Activated naive CD8-positive, alpha-beta T cell treated with anti-CD3 and anti-CD28 coated beads, Interleukin-2, amount 50 U/mL, for 16 hours (primary cell): Measurements from ENCODE around the gene CTSC.
"Not testable (repeated sequence)": the region's sequence is repeated elsewhere in the genome, so short reads cannot be mapped to it uniquely, and the experiment has no call there.

Experiments
- DNase-seq: peaks from one replicate; pipeline ENCODE4 v3.0.0-alpha.2; 2020; ENCODE audit warnings: low read depth, low spot score

CTSC gene

GRCh38 chr11:88282747-88283515 lies 54.6 kb downstream of the CTSC start:
- DNase-seq: no peak

- no peak for DNase-seq
Observed at GRCh38 chr11:88281317-88281712, 56.2 kb downstream of the CTSC start.

DNA sequence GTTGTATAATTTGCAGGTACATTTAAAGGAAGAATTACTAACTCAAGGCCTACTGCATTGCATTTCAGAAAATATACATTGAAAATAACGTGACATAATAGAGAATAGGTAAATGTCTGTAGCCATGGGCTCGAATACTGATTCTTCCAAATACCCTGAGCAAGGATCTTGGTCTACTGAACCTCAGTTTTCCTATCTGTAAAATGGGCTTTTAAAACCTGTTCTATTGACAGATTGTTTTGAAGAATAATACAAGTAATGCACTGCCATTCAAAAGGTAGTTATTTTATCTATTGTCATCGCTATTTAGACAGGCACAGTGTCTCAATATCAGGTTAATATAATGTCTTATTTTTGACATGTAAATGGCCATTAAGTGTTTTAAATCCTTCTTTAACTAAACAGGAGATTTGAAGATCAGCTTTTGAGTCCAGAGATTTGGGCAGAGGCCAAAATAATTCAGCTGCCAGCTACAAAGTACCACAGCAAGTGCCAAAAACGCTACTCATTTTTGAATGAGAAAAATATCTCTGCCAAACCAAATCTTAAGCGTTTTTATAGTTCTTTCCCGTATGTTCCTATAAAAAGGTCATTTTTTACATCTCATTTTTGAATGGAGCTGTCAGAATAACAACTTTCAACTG lies 56.7 kb downstream of the CTSC start:
- no peak for DNase-seq

DNA sequence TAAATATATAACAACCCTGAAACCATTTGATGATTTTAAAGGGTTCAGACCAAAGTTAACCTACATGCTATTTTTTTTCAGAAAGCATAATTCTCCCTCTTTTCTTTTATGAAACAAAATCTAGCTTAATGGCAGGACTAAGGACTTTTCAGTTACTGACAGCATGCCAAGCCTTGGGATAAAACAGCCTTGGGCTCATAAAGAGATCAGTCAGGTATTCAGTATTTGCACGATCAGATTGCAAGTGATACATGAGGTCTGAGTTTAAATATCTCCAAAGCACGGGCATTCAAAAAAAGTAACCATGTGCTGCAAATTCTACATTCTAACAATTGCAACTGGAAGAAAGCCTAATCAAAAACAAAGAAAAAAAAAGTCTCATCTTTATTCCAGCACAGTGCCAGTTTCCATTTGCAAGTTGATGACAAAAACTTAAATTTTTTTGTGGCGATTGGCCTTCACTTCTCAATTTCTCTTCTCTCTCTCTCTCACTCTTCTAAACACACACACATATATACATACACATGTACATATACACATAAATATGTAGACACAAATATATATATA lies 60.1 kb downstream of the CTSC start:
- DNase-seq: no peak

- DNase-seq: no peak
Observed at GRCh38 chr11:88275636-88276035, 61.9 kb downstream of the CTSC start.

DNA sequence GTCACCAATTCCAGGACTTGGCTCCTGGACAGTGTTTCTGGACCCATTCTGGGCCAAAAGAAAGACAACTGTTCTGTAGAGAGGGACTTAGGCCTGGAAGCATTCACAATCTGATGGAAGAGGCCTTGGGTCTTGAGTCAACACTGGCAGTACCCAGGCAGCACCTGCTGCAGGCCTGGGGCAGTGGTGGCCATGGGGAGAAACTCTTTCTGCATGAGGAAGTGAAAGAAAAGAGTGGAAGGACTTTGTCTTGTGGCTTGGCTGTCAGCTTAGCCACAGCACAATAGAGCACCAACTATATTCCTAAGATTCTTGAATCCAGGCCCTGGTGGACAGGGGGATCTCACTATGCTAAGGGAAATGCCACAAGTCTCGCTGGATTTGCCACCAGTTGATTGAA lies 70.6 kb downstream of the CTSC start:
- DNase-seq: no peak

GRCh38 chr11:88266157-88266556 lies 71.4 kb downstream of the CTSC start:
- no peak for DNase-seq

- DNase-seq: no peak
Observed at GRCh38 chr11:88259431-88259830, 78.1 kb downstream of the CTSC start.

- DNase-seq: no peak
Observed at GRCh38 chr11:88252208-88252607, 85.3 kb downstream of the CTSC start.

DNA sequence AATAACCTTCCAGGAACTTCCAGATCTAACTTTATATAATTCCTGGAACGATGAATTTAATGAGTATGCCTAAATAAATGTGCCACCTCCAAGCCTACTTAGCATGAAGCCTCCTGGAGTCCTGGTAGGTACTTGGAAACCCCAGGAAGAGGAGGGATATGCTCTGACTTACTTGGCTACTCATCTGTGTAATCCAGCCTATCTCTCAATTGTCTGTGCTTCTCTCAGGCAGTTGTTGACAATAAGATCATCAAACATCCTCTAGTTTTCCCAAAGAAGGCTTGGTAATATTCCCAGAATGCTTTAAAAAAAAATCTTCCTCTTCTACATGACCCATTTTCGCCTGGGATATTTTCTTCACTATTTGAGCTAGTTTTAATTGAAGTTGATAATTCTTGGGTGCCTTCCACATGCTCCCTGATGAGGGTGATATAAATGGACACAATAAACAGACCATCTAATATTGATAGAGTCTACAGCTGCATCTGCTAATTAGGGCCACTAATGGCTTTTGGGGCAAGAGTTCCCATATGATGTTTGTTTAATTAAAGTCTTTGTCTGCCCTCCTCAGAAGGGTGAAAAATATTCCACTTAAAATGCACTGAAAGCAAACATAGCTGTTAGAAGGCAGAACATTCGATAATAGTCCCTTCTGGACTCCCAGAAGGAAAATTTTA lies 86.8 kb downstream of the CTSC start:
- DNase-seq: no peak

DNA sequence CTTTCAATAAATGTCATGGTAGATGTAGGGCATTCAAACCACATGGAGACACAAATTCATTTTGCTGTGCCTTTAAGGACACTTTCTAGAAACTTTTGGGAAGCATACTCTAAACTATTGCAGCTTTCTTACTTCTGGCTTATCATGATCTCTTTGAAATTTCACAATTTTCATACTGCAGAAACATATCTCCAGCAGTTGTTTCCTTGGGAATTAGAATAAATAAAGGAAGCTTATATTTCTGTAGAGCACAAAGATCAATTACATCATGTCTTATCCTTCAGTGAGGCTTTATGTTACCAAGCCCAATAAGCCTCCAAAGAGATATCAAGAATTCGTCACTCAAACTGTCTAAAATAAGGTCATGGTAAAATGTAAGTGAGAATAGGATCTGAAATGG lies 87.8 kb downstream of the CTSC start:
- no peak for DNase-seq

DNA sequence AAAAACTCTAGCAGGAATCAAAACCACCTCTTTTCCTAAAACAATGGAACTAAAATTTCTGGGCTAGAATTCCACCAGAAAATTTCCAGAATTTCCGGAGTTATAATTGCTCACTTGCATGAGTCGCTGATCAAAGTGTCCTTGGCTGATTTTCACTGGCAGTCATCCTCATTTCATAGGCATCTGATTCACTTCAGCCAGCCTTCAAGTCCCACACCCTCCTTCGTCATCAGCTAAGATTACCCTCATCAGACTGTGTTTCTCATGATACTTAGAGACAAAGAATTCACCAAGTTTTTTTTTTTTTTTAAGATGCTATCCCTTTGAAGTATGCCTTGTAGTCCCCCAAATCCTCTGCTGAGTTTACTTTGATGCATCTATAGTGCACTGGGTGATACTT lies 90.8 kb downstream of the CTSC start:
- no peak for DNase-seq

- DNase-seq: not testable (repeated sequence)
Observed at GRCh38 chr11:88245576-88245975, 92.0 kb downstream of the CTSC start.
